Skeletal muscle tissue (tissue), 4 donors: ENCODE data around the gene SLC30A2. TPM values are rescaled to one million over a fixed set of nuclear protein-coding genes. Genes with fewer than 3 reads are reported as not detected.
"Not testable (repeated sequence)": the region's sequence is repeated elsewhere in the genome, so short reads cannot be mapped to it uniquely, and the experiment has no call there.

Experiments
- H3K27ac ChIP-seq: one replicate; pipeline ENCODE4 v1.7.0; 2013; ENCODE audit warnings: mild to moderate bottlenecking, low read depth, low read length, inconsistent platforms
- H3K27me3 ChIP-seq, 3 donors: one replicate each; pipeline ENCODE4 v1.7.0; 2013; ENCODE audit warnings: low read length in 3 of 3; ENCODE audit not compliant: control insufficient read depth in 3 of 3, insufficient read depth in 3 of 3
- H3K36me3 ChIP-seq, 3 donors: one replicate each; pipeline ENCODE4 v1.7.0; 2013; ENCODE audit warnings: low read length in 3 of 3; ENCODE audit not compliant: control insufficient read depth in 3 of 3, insufficient read depth in 3 of 3
- H3K4me1 ChIP-seq, 3 donors: one replicate each; pipeline ENCODE4 v1.7.0; 2013; ENCODE audit warnings: low read length in 3 of 3, mild to moderate bottlenecking in 3 of 3; ENCODE audit not compliant: control insufficient read depth in 3 of 3, insufficient read depth in 3 of 3
- H3K4me3 ChIP-seq, 3 donors: one replicate each; pipeline ENCODE4 v1.7.0; 2013; ENCODE audit warnings: low read length in 3 of 3
- H3K9ac ChIP-seq, 3 donors: one replicate each; pipeline ENCODE4 v1.7.0; 2013; ENCODE audit warnings: low read length in 3 of 3, mild to moderate bottlenecking in 3 of 3, moderate library complexity in 2 of 3, low read depth in 1 of 3
- H3K9me3 ChIP-seq, 3 donors: one replicate each; pipeline ENCODE4 v1.7.0; 2013; ENCODE audit warnings: low read length in 3 of 3; ENCODE audit not compliant: control insufficient read depth in 3 of 3
- total RNA-seq: library from RNA; depleted of rRNA; stranded (reverse); fragments of >200 nt; gene quantifications from one replicate; pipeline ENCODE4 v1.2.3, GENCODE V29; 2014
- donor health status: Osteomylitis.

SLC30A2 gene
- total RNA-seq, result under 0.01 TPM

GRCh38 chr1:26045722-26046245 is at the start of gene SLC30A2:
Gene SLC30A2 (minus strand): TSS chr1:26046118. CDS start chr1:26045896, 222 bp downstream.
- Histone ChIP-seq H3K36me3 (no peaks in the 10 kb centered on the region), H3K4me3 (peak within 1 kb of the TSS in 2 of 3 donors; percentile 54 to 56), H3K9ac (peak within 1 kb of the TSS in 2 of 3 donors; percentile 59 to 74), H3K9me3 (no peaks in the 10 kb centered on the region), H3K27ac (peak within 1 kb of the TSS; percentile 25), H3K27me3 (peaks cover 8 to 22% (median 18%) of the 10 kb centered on the region in 3 donors), H3K4me1 (peaks cover 0 to 43% (median 42%) of the 10 kb centered on the region in 3 donors)

GRCh38 chr1:26094677-26095383 is 48.9 kb upstream of the SLC30A2 start:
- peaks cover 12 to 20% (median 15%) of the 10 kb centered on the region in 3 donors for H3K4me1 ChIP-seq
- no peaks in the 10 kb centered on the region for H3K27me3 ChIP-seq
- H3K27ac ChIP-seq, result peak overlapping the region; percentile 76
- peak overlapping the region in 2 of 3 donors; percentile 16 to 58 for H3K4me3 ChIP-seq
- no peaks in the 10 kb centered on the region for H3K36me3 ChIP-seq
- H3K9me3 ChIP-seq, result no peaks in the 10 kb centered on the region
- H3K9ac ChIP-seq, result peak overlapping the region; percentile 59 to 69 (median 65)

- H3K9ac ChIP-seq, result peak overlapping the region; percentile 54 to 69 (median 59)
- no peaks in the 10 kb centered on the region for H3K36me3 ChIP-seq
- no peaks in the 10 kb centered on the region for H3K9me3 ChIP-seq
- H3K27me3 ChIP-seq, result no peaks in the 10 kb centered on the region
- peak overlapping the region; percentile 76 for H3K27ac ChIP-seq
- H3K4me1 ChIP-seq, result peaks cover 12 to 20% (median 15%) of the 10 kb centered on the region in 3 donors
- H3K4me3 ChIP-seq, result peak overlapping the region in 2 of 3 donors; percentile 16 to 58
Measured at GRCh38 chr1:26094076-26094669, 48.3 kb upstream of the SLC30A2 start.

DNA sequence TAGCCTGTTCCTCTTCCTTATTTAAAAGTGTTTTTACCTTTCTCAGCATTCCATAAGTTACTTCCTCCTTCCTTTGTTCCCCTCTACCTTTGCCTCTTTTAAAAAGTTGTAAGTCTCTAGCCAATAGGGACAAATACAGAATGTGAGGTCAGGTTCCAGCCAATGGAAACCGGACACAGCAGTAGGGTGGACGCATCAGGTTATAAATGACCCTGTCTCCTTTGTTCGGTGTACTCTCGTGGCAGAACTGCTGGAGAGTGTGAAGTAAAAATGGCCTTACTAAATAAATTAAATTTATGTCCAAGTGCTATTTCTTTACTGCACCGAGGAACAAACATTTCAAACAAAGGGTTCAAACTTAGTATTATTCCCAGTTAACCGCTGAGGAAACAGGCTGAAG is 47.7 kb upstream of the SLC30A2 start:
- H3K9ac ChIP-seq, result peak overlapping the region in 1 of 3 donors; percentile 69
- H3K4me3 ChIP-seq, result peak overlapping the region in 1 of 3 donors; percentile 58
- peak overlapping the region; percentile 76 for H3K27ac ChIP-seq

GRCh38 chr1:26092422-26092821 is 46.5 kb upstream of the SLC30A2 start:
- Histone ChIP-seq H3K9me3 (no peaks in the 10 kb centered on the region), H3K9ac (no peak overlapping the region), H3K27ac (no peak overlapping the region), H3K4me1 (peaks cover 12 to 20% (median 15%) of the 10 kb centered on the region in 3 donors), H3K27me3 (no peaks in the 10 kb centered on the region), H3K36me3 (no peaks in the 10 kb centered on the region), H3K4me3 (no peak overlapping the region)

More for the DNA sequence above, 47.7 kb upstream of the SLC30A2 start:
- peaks cover 12 to 20% (median 15%) of the 10 kb centered on the region in 3 donors for H3K4me1 ChIP-seq
- not testable (repeated sequence) for H3K36me3 ChIP-seq, H3K9me3 ChIP-seq, H3K27me3 ChIP-seq

- Histone ChIP-seq H3K27ac (no peak overlapping the region), H3K9ac (no peak overlapping the region), H3K27me3 (no peaks in the 10 kb centered on the region), H3K36me3 (no peaks in the 10 kb centered on the region), H3K4me3 (no peak overlapping the region), H3K9me3 (no peaks in the 10 kb centered on the region), H3K4me1 (peaks cover 12 to 20% (median 15%) of the 10 kb centered on the region in 3 donors)
Measured at GRCh38 chr1:26090893-26091292, 45.0 kb upstream of the SLC30A2 start.

DNA sequence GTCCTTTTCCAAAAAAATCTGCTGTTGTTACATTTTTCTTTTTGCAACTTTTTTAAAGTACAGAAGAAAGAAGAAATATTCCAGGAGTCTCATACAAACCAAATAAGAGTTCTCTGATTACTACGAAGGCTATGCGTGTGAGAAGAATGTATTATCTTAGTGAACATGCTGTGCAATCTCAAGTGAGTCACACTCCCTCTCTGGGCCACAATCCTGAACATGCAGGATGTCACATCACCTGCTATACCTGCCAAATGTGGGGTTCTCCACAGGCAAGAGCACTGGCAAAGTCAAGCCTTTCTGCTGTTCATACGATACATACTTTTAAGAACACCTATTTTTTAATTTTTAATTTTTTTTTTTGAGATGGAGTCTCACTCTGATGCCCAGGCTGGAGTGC is 43.2 kb upstream of the SLC30A2 start:
- Histone ChIP-seq H3K4me1 (peaks cover 10 to 13% (median 13%) of the 10 kb centered on the region in 3 donors), H3K36me3 (no peaks in the 10 kb centered on the region), H3K4me3 (no peak overlapping the region), H3K9me3 (no peaks in the 10 kb centered on the region), H3K9ac (no peak overlapping the region), H3K27me3 (no peaks in the 10 kb centered on the region), H3K27ac (no peak overlapping the region)

DNA sequence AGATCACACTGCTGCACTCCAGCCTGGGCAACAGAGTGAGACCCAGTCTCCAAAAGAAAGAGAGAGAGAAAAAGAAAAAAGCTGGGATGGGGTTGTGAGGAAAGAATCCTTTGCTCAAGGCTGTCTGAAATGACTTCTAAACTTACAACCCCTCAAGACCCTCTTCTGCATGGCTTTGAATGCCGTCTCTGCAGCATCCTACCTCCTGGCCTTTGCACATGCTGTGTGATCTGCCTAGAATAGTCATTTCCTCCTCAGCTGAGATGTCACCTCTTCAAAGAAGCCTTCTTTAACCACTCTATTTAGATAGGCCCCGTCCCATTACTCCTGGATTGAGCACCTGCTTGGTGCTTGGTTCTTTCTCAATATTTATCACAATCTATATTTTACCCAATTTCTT is 38.9 kb upstream of the SLC30A2 start:
- Histone ChIP-seq H3K27me3 (no peaks in the 10 kb centered on the region), H3K9ac (peak overlapping the region in 1 of 3 donors; percentile 16), H3K4me1 (peaks cover 40 to 41% (median 41%) of the 10 kb centered on the region in 3 donors), H3K4me3 (no peak overlapping the region), H3K36me3 (no peaks in the 10 kb centered on the region), H3K9me3 (no peaks in the 10 kb centered on the region), H3K27ac (no peak overlapping the region)

- no peaks in the 10 kb centered on the region for H3K27me3 ChIP-seq
- no peaks in the 10 kb centered on the region for H3K36me3 ChIP-seq
- peak overlapping the region; percentile 39 to 75 (median 47) for H3K9ac ChIP-seq
- no peaks in the 10 kb centered on the region for H3K9me3 ChIP-seq
- H3K4me3 ChIP-seq, result no peak overlapping the region
- peak overlapping the region; percentile 92 for H3K27ac ChIP-seq
- H3K4me1 ChIP-seq, result peaks cover 41 to 45% (median 45%) of the 10 kb centered on the region in 3 donors
Measured at GRCh38 chr1:26084091-26084561, 38.2 kb upstream of the SLC30A2 start.

- peak overlapping the region; percentile 24 to 45 (median 25) for H3K4me3 ChIP-seq
- peak overlapping the region; percentile 39 to 75 (median 73) for H3K9ac ChIP-seq
- peaks cover 44 to 54% (median 53%) of the 10 kb centered on the region in 3 donors for H3K4me1 ChIP-seq
- no peaks in the 10 kb centered on the region for H3K36me3 ChIP-seq
- no peaks in the 10 kb centered on the region for H3K9me3 ChIP-seq
- no peaks in the 10 kb centered on the region for H3K27me3 ChIP-seq
- H3K27ac ChIP-seq, result peak overlapping the region; percentile 92
Measured at GRCh38 chr1:26083208-26083607, 37.3 kb upstream of the SLC30A2 start.
